GM18508 (cell line): ENCODE results near the gene SPSB3.

Experiments used
- ATAC-seq: cut with Tn5 transposase; IDR thresholded peaks from one replicate; pipeline ENCODE4 v1.9.1; 2021; ENCODE audit warnings: moderate number of reproducible peaks; ENCODE audit not compliant: insufficient read depth, unreplicated experiment

Gene SPSB3

DNA sequence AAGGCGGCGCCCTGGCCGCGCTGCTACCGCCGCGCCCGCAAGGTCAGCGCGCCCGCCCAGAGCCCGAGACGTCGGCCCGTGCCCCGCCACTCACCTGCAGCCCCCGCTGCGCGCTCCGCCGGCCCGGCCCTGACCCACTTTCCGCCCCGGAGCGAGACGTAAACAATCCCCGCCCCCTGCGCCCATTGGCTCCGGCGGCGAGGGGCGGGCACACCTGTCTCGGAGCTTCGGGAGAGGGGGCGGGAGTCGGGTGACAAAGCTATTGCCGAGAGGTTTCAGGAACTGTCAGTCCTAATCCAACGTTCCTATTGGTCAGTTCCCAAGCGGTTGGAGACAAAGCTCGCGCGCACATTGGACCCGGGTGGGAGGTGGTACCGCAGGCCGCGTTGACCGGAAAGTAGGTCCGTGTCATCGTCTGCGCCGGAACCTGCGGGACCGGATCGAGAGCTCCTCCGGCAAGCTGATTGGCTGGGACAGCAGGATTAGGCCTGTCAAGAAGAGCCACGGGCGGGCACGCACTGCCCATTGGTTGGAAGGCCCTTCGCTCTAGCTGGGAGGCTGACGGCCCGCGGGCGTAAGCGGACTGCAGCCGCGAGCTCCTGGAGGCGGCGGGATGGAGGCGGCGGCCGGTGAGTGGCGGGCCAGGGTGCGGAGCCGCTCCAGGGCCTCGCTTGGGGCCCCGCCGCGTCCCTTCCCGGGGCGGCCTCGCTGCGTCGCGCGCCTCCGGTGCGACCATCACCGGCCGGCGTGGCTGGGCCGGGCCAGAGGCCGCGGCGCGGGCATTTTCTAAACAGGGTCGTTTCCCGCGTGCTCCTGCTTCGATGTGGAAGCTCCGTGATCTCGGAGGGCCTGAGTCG is at the start of gene SPSB3, which contains the start of gene NUBP2:
Gene SPSB3 (minus strand): TSS at position 164 of the 857 bp plus-strand sequence. CDS start 1,088 bp downstream, outside the sequence.
Gene NUBP2 (plus strand): TSS at position 553 of the 857 bp plus-strand sequence. CDS start 61 bp downstream, at position 614.
- ATAC-seq = peak; percentile 78

- no peak for ATAC-seq
These were observed 49.1 kb upstream of the SPSB3 start for GRCh38 chr16:1831186-1832075.

GRCh38 chr16:1830213-1830612 is 47.8 kb upstream of the SPSB3 start:
- no peak for ATAC-seq

- no peak for ATAC-seq
These were observed 46.5 kb upstream of the SPSB3 start for GRCh38 chr16:1828645-1829410.

DNA sequence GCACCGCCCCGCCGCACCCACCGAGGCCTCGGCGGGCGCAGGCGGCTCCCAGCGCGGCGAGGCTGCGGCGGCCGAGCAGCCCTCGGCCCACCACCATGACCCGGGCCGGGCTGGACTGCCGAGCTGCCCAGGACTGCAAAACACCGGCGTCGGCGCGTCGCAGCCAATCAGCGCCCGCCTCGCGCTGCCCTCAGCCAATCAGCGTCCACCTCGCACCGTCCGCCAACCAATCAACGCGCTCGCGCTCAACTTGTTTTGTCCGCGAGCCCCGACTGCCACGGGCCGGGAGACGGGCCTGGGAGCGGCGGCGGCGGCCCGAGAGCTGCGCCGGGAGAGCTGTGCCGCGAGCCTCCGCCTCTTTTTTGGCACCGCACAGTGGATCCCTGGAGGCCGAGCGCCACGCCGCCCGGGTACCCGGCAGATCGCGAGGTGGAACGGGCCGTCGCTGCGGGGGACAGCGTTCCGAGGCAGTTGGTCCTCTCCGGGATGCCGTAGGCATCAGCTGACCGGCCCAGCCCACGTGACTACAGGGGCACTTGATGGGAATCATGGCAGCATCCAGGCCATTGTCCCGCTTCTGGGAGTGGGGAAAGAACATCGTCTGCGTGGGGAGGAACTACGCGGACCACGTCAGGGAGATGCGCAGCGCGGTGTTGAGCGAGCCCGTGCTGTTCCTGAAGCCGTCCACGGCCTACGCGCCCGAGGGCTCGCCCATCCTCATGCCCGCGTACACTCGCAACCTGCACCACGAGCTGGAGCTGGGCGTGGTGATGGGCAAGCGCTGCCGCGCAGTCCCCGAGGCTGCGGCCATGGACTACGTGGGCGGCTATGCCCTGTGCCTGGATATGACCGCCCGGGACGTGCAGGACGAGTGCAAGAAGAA is 44.6 kb upstream of the SPSB3 start, which contains the start of the genes FAHD1 and HAGH:
Gene FAHD1 (plus strand): TSS at position 516 of the 883 bp plus-strand sequence. CDS start 33 bp downstream, at position 549.
Gene HAGH (minus strand): TSS at position 135 of the 883 bp plus-strand sequence. CDS start 38 bp downstream, at position 97.
- ATAC-seq = peak; percentile 59

- ATAC-seq = no peak
These were observed 43.7 kb upstream of the SPSB3 start for GRCh38 chr16:1825864-1826690.

GRCh38 chr16:1825381-1825863 is 43.1 kb upstream of the SPSB3 start:
- no peak for ATAC-seq

DNA sequence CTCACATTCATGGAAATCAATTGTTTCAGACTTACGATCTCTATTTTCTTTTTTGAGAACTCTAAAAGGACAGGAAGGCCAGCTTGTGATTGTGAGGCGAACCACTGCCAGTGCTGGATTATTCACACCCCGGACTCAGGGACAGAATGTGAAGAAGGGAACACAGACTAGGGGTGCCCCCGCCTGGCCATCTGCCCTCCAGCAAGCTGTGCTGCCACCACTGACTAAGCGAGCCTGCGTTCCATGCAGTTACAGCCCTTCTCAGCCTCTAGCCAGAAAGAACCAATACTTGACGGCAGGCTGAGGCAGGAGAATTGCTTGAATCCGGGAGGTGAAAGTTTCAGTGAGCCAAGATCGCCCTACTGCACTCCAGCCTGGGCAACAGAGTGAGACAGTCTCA is 41.5 kb upstream of the SPSB3 start:
- no peak for ATAC-seq

DNA sequence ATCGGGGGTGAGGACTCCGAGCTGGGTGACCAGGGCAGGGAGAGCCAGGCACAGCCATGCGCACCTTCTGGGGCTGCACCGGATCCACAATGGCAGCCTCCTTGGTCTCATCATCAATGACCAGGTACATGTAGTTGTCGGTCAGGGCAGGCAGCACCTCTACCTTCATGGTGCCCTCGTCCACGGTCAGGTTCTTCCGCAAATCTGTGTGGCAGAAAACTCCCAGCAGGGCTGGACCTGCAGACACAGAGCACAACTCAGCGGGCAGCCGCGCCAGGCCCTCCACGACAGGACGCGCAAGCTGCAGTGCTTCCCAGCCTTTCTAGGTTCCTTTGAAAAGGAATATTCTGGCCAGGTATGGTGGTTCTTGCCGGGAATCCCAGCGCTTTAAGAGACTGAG is 40.4 kb upstream of the SPSB3 start:
- ATAC-seq = no peak

DNA sequence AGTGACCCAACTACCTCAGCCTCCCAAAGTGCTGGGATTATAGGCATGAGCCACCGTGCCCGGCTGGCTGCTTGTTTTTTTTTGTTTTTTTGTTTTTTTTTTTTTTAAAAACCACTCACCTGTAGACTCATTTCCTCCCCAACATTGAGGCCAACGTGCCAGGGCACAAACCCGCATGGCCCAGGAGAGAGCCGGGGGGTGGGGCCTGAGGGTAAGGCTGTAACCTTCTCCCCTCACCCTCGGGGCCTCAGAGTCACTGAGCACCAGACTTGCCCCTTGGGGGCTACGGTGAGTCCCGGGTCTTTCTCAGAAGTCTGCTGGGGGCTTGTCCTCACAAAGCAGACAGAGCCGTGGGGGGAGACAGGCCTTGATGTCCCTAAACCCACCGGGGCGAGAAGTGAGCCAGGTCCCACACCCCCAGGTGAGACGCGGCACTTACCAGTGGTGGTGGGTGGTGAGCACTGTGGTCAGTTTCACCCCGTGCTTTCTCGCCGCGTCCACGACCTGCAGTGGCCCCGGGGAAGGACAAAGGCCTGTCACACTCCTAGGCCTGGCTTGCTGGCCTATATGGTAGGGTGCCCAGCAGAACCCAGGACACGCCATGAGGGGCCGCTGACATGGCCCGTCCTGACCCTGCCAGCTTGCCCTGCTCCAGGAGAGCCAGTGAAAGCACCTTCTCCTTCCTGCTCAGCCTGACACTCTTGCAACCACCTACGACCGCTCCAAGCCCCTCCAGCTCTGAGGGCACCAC is 39.7 kb upstream of the SPSB3 start:
- ATAC-seq = no peak

GRCh38 chr16:1820946-1821290 is 38.5 kb upstream of the SPSB3 start:
- no peak for ATAC-seq

- ATAC-seq = no peak
These were observed 38.0 kb upstream of the SPSB3 start for GRCh38 chr16:1820096-1820945.

DNA sequence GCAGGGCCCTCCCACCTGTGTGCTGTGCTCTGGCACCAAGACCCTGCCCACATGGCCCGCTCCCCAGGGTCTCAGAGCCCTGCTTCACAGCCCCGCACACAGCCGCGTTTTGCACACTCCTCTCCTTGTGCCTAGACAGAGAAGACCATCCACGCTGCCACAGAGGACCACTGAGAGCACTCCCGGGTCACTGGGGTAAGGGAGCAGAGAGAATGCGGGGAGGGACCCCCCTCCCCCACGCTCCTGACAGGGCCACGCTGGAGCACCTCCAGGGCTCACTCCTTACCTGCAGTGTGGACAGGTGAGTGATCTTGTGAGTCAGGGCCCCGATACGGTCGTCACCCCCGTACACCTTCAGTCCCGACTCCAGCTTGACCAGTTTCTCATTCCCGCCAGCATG is 37.2 kb upstream of the SPSB3 start:
- no peak for ATAC-seq

DNA sequence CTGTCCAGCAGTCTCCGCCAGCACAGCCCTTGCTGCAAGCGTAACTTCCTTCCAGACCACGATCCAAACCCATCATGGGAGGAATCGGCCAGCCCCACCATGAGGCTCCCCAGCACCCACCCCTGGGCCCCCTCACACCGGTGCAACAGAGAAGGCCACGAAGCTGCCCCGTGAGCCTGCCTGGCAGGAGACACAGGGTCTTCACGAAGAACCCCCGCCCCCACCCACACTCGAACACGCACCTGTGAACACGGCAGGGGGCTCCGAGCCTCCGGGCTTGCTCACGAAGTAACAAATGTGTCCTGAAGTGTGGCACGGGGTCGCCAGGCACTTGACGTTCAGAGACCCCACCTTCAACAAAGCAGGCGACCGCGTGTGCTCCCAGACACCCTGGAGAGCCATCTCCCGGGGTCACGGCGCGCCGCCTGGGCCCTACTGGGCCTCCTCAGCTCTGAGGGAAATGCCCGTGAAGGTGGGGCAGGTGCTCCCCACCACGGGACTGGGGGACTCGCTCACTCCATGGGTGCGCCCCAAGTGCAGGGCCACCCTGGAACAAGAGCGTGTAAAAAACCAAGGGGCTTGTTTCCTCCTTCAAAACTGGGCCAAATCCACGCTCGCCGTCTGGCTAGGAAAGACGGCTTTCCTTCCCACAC is 36.6 kb upstream of the SPSB3 start:
- no peak for ATAC-seq

- ATAC-seq = no peak
These were observed 36.0 kb upstream of the SPSB3 start for GRCh38 chr16:1818204-1818872.

DNA sequence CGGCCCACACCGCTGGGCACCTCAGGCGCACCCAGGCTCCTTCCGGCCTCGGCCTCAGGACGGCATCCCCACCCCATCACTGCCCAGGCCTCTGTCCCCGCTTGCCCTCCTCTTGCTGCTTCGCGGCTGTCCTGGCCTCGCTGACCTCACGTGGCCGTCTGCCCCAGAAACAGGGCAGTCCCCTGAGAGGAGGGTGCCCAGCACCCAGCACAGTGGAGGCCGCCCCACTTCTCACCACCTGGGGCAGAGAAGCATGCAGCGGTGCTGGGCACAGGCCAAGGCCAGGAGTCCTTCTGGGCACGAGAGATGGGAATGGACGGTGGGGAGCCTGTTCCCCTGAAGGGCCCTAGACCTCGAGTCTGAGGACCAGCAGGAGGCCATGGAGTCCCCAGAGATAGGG is 35.3 kb upstream of the SPSB3 start:
- no peak for ATAC-seq
